ENCODE data around the gene SLC25A40. TPM values are rescaled to one million over a fixed set of nuclear protein-coding genes. Genes with fewer than 3 reads are reported as not detected.

The SLC25A40 gene
- total RNA-seq, 1 donor from 2014 or later: 27.0 TPM

- no peaks in the 10 kb centered on the region for H3K27me3 ChIP-seq (ENCODE audit: low read depth)
- peaks cover 41% of the 10 kb centered on the region for H3K36me3 ChIP-seq
- peaks cover 44% of the 10 kb centered on the region for H3K9me3 ChIP-seq (replicated peaks)
- DNase-seq: no peak
- intact Hi-C loops (cut with micrococcal nuclease): no loop called here
- no peaks in the 10 kb centered on the region for H3K4me1 ChIP-seq
- no peak for TF ChIP-seq CTCF (IDR thresholded peaks at IDR 0.05; ENCODE audit: borderline replicate concordance)
- no peak overlapping the region for H3K4me3 ChIP-seq
- no peak overlapping the region for H3K27ac ChIP-seq (replicated peaks)
Measured at GRCh38 chr7:87866089-87866488, 10.1 kb downstream of the SLC25A40 start.

GRCh38 chr7:87858417-87859100, 17.6 kb downstream of the SLC25A40 start:
- Histone ChIP-seq H3K36me3 (peaks cover 36% of the 10 kb centered on the region), H3K27me3 (ENCODE audit: low read depth) (no peaks in the 10 kb centered on the region), H3K4me3 (no peak overlapping the region), H3K27ac (replicated peaks) (no peak overlapping the region), H3K4me1 (no peaks in the 10 kb centered on the region), H3K9me3 (replicated peaks) (no peaks in the 10 kb centered on the region)
- DNase-seq: no peak
- intact Hi-C loops (cut with micrococcal nuclease): no loop called here
- no peak for TF ChIP-seq CTCF (IDR thresholded peaks at IDR 0.05; ENCODE audit: borderline replicate concordance)

DNA sequence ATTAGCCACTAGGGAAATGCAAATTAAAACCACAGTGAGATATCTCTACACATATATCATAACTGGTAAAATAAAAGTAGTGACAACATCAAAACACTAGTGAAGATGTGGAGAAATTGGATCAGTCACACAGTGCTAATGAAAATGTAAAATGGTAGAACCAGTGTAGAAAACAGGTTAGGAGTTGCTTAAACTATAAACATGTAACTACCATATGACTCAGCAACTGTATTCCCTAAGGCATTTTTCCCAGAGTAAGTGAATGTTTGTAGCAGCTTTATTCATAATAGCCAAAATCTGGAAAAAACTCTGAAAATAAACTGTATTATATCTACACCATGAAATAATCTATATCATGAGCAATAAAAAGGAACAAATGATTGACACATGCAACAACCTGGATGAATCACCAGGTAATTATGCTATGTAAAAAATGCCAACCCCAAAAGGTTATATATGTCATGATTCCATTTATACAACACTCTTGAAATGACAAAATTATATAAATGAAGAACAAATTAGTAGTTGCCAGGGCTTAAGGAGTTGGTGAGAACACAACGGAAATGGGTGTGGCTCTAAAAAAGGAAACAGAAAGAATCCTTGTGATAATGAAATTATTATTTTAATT, 22.8 kb downstream of the SLC25A40 start:
- H3K36me3 ChIP-seq: peaks cover 35% of the 10 kb centered on the region
- no peaks in the 10 kb centered on the region for H3K4me1 ChIP-seq
- no peak for DNase-seq
- H3K27ac ChIP-seq (replicated peaks): no peak overlapping the region
- TF ChIP-seq CTCF (IDR thresholded peaks at IDR 0.05; ENCODE audit: borderline replicate concordance): no peak
- no peak overlapping the region for H3K4me3 ChIP-seq
- no peaks in the 10 kb centered on the region for H3K27me3 ChIP-seq (ENCODE audit: low read depth)
- H3K9me3 ChIP-seq (replicated peaks): no peaks in the 10 kb centered on the region
- intact Hi-C loops (cut with micrococcal nuclease): no loop called here

DNA sequence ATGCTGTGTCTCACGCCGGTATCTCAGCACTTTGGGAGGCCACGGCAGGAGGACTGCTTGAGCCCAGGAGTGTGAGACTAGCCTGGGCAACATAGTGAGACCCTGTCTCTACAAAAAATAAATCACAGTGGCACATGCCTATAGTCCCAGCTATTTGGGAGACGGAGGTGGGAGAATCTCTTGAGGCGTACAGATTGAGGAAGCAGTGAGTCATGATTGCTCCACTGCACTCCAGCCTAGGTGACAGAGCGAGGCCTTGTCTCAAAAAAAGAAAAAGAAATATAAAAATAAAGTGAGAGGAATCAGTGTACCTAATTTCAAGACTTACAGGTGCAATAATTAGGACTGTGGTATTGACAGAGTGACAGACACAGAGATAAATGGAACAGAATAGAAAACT, 23.9 kb downstream of the SLC25A40 start:
- no peak overlapping the region for H3K27ac ChIP-seq (replicated peaks)
- no peaks in the 10 kb centered on the region for H3K27me3 ChIP-seq (ENCODE audit: low read depth)
- intact Hi-C loops (cut with micrococcal nuclease): no loop called here
- DNase-seq: no peak
- peaks cover 24% of the 10 kb centered on the region for H3K36me3 ChIP-seq
- TF ChIP-seq CTCF (IDR thresholded peaks at IDR 0.05; ENCODE audit: borderline replicate concordance): no peak
- H3K9me3 ChIP-seq (replicated peaks): no peaks in the 10 kb centered on the region
- H3K4me1 ChIP-seq: no peaks in the 10 kb centered on the region
- H3K4me3 ChIP-seq: no peak overlapping the region

DNA sequence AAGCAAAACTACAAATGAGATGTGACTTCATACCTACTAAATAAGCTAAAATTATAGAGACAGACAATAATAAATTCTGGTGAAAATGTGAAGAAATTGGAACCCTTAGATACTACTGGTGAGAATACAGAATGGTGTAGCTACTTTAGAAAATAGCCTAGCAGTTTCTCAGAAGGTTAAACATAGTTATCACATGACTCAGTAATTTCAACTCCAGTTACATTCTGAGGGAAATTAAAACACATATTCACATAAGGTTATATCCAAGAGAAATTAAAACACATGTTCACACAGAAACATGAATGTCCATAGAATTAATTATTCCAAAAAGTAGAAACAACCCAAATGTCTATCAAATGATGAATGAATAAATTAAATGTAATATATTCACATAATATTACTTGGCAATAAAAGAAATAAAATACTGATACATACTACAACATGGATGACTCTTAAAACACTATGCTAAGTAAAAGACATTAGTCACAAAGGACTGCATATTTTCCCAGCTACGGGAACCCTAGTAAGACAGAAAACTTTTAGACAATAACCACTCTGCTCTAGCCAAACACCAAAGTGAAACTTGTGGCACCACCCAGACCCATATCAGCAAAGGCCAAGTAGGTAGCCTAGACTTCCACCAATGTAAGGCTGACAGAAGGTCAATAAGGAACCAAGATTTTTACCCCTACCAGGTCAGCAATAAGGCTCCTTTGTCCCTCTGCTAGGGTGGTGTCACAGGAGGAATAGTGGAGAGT, 25.1 kb downstream of the SLC25A40 start:
- H3K9me3 ChIP-seq (replicated peaks): no peaks in the 10 kb centered on the region

More for the DNA sequence above, 25.1 kb downstream of the SLC25A40 start:
- Histone ChIP-seq H3K4me3 (no peak overlapping the region), H3K27me3 (ENCODE audit: low read depth) (no peaks in the 10 kb centered on the region), H3K36me3 (peaks cover 27% of the 10 kb centered on the region), H3K4me1 (no peaks in the 10 kb centered on the region), H3K27ac (replicated peaks) (no peak overlapping the region)
- intact Hi-C loops (cut with micrococcal nuclease): no loop called here
- TF ChIP-seq CTCF (IDR thresholded peaks at IDR 0.05; ENCODE audit: borderline replicate concordance): no peak
- no peak for DNase-seq

Measured in left ventricle myocardium inferior (tissue), 1 donor.